ENCODE measurements around the gene OBSL1.
A peak's percentile ranks its signal among the peaks of the same experiment; 100 is the strongest.

Gene OBSL1

DNA sequence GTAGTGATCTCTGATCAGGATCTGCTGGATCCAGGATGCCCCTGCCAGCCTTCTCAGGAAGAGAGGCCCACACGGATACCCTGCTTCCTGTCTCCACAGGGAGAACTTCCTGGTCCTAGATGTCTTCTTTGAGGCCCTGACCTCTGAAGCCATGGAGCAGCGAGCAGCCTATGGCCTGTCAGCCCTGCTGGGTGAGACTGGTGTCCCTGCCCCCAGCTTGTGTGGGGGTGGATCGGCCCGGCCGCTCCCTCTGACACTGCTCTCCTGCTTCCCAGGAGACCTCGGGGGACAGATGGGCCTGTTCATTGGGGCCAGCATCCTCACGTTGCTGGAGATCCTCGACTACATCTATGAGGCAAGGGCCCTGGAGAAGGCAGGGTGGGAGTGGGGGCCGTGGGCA lies 34.4 kb downstream of the OBSL1 start:
- TF ChIP-seq EGR1 (IDR thresholded peaks at IDR 0.05) (0 out of 2 replicates have a peak, but pooled peaks have one; percentile 29), ZBTB7A (IDR thresholded peaks at IDR 0.05; ENCODE audit: low read depth) (no peak)

DNA sequence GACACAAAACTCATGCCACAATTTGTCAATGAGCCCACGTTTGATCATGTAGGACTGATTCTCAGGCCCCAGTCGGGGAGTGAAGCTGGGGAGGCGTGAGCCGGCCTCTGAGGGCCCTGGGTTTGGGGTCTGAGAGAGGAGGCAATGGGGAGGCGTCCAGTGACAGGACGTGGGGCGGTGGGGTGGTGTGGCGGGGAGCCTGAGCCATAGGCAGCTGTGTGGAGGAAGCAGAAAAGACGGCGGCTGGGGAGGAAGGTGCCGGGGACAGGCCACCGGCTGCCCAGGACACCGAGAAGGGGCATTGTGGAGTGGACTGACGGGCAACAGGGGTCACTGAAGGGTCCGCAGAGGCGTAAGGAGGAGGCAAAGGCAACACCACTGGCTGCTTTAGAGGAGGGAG lies 34.9 kb downstream of the OBSL1 start:
- TF ChIP-seq TCF12 (IDR thresholded peaks at IDR 0.05; ENCODE audit: low read depth) (no peak), EGR1 (IDR thresholded peaks at IDR 0.05) (no peak), TAF1 (IDR thresholded peaks at IDR 0.05; ENCODE audit: low read depth) (no peak), CREB1 (IDR thresholded peaks at IDR 0.05; ENCODE audit: low read depth) (no peak), EP300 (IDR thresholded peaks at IDR 0.05; ENCODE audit: borderline replicate concordance) (no peak), RAD21 (IDR thresholded peaks at IDR 0.05; ENCODE audit: low read depth) (no peak)

DNA sequence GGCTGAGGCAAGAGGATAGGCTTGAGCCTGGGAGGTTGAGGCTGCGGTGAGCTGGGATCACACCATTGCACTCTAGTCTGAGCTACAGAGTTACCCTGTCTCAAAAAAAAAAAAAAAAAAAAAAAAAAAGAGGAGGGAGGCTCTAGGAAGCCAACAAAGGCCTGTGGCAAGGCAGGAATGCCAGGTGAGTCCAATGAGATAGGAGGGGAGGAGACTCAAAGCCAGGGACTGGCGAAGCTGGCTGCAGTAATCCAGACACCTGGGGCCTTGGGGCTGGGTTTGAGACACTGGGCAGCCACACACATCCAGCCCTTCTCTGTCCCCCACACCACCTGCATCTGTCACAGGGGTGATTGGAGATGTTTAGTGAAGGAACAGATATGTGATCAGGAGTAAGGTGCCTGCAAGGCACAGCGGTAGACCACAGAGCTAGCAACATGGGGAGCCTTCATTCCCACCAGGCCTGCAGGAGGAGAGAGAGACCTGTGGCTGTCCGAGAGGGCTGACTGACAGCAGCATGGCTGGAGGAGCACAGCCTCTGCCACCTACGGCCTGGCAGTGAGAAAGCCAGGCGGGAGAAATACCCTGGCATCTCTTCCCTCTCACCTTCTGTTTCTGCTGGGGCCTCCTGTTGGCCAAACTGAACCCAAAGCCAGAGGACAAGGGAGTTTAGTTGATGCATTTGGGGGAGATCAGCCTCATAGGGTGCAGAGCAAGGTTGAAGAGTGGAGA lies 37.2 kb downstream of the OBSL1 start:
- TF ChIP-seq TEAD4 (IDR thresholded peaks at IDR 0.05): peak; percentile 57
- TF ChIP-seq YY1 (IDR thresholded peaks at IDR 0.05; ENCODE audit: low read depth): no peak
- TF ChIP-seq NFIC (IDR thresholded peaks at IDR 0.05): no peak
- no peak for TF ChIP-seq FOXM1 (IDR thresholded peaks at IDR 0.05; ENCODE audit: borderline replicate concordance, low read depth)
- TF ChIP-seq TCF12 (IDR thresholded peaks at IDR 0.05; ENCODE audit: low read depth): no peak

DNA sequence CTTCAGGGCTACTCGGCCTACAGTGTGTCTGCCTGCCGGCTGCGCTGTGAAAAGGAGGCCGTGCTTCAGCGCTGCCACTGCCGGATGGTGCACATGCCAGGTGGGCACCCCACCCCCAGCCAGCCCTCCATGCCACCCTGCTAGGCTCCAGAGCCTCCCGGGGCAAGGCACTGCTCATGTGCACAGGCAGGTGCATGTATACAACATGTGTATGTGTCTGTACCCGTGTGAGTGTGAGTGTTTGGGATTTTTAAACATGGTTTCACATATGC lies 39.0 kb downstream of the OBSL1 start:
- no peak for TF ChIP-seq EP300 (IDR thresholded peaks at IDR 0.05; ENCODE audit: borderline replicate concordance)
- TF ChIP-seq, protein P1, sequence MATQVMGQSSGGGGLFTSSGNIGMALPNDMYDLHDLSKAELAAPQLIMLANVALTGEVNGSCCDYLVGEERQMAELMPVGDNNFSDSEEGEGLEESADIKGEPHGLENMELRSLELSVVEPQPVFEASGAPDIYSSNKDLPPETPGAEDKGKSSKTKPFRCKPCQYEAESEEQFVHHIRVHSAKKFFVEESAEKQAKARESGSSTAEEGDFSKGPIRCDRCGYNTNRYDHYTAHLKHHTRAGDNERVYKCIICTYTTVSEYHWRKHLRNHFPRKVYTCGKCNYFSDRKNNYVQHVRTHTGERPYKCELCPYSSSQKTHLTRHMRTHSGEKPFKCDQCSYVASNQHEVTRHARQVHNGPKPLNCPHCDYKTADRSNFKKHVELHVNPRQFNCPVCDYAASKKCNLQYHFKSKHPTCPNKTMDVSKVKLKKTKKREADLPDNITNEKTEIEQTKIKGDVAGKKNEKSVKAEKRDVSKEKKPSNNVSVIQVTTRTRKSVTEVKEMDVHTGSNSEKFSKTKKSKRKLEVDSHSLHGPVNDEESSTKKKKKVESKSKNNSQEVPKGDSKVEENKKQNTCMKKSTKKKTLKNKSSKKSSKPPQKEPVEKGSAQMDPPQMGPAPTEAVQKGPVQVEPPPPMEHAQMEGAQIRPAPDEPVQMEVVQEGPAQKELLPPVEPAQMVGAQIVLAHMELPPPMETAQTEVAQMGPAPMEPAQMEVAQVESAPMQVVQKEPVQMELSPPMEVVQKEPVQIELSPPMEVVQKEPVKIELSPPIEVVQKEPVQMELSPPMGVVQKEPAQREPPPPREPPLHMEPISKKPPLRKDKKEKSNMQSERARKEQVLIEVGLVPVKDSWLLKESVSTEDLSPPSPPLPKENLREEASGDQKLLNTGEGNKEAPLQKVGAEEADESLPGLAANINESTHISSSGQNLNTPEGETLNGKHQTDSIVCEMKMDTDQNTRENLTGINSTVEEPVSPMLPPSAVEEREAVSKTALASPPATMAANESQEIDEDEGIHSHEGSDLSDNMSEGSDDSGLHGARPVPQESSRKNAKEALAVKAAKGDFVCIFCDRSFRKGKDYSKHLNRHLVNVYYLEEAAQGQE (IDR thresholded peaks at IDR 0.05; ENCODE audit: low read depth): no peak
- TF ChIP-seq EGR1 (IDR thresholded peaks at IDR 0.05): no peak
- no peak for TF ChIP-seq ZBTB7A (IDR thresholded peaks at IDR 0.05; ENCODE audit: low read depth)
- TF ChIP-seq, protein P2, sequence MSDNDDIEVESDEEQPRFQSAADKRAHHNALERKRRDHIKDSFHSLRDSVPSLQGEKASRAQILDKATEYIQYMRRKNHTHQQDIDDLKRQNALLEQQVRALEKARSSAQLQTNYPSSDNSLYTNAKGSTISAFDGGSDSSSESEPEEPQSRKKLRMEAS (IDR thresholded peaks at IDR 0.05): no peak
- no peak for TF ChIP-seq CEBPB (IDR thresholded peaks at IDR 0.05)
- TF ChIP-seq TEAD4 (IDR thresholded peaks at IDR 0.05): no peak
- TF ChIP-seq, protein P3, sequence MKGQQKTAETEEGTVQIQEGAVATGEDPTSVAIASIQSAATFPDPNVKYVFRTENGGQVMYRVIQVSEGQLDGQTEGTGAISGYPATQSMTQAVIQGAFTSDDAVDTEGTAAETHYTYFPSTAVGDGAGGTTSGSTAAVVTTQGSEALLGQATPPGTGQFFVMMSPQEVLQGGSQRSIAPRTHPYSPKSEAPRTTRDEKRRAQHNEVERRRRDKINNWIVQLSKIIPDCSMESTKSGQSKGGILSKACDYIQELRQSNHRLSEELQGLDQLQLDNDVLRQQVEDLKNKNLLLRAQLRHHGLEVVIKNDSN (IDR thresholded peaks at IDR 0.05): no peak
- no peak for TF ChIP-seq YY1 (IDR thresholded peaks at IDR 0.05; ENCODE audit: low read depth)
- TF ChIP-seq TCF12 (IDR thresholded peaks at IDR 0.05; ENCODE audit: low read depth): no peak
- TF ChIP-seq NFIC (IDR thresholded peaks at IDR 0.05): no peak
- no peak for TF ChIP-seq RAD21 (IDR thresholded peaks at IDR 0.05; ENCODE audit: low read depth)
- TF ChIP-seq TAF1 (IDR thresholded peaks at IDR 0.05; ENCODE audit: low read depth): no peak
- no peak for TF ChIP-seq CREB1 (IDR thresholded peaks at IDR 0.05; ENCODE audit: low read depth)
- TF ChIP-seq FOXM1 (IDR thresholded peaks at IDR 0.05; ENCODE audit: borderline replicate concordance, low read depth): no peak

DNA sequence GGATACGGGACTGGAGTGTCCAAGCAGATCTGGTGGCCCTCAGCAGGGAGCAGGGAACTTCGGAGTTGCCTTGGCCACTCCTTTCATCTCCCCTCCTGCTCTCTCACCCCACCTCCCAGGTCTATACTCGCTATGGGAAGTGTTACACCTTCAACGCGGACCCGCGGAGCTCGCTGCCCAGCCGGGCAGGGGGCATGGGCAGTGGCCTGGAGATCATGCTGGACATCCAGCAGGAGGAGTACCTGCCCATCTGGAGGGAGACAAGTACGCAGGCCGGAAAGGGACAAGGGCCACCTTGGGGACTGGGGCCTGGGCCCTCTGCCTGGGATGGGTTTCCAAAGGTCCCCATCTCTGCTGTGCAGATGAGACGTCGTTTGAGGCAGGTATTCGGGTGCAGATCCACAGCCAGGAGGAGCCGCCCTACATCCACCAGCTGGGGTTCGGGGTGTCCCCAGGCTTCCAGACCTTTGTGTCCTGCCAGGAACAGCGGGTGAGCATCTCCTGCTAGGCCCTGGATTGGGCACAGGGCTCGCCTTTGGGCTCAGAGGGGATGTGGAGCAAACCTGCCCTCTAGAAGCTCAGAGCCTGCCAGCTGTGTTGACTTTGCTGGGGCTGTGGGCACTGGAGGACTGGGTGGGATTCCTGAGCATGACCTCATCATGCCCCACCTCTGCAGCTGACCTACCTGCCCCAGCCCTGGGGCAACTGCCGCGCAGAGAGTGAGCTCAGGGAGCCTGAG lies 39.5 kb downstream of the OBSL1 start:
- TF ChIP-seq, protein P3 (IDR thresholded peaks at IDR 0.05): no peak
- TF ChIP-seq NFIC (IDR thresholded peaks at IDR 0.05) (no peak), YY1 (IDR thresholded peaks at IDR 0.05; ENCODE audit: low read depth) (no peak), CREB1 (IDR thresholded peaks at IDR 0.05; ENCODE audit: low read depth) (no peak), ZBTB7A (IDR thresholded peaks at IDR 0.05; ENCODE audit: low read depth) (no peak), FOXM1 (IDR thresholded peaks at IDR 0.05; ENCODE audit: borderline replicate concordance, low read depth) (no peak), TEAD4 (IDR thresholded peaks at IDR 0.05) (no peak), EGR1 (IDR thresholded peaks at IDR 0.05) (no peak), TAF1 (IDR thresholded peaks at IDR 0.05; ENCODE audit: low read depth) (no peak), EP300 (IDR thresholded peaks at IDR 0.05; ENCODE audit: borderline replicate concordance) (no peak), CEBPB (IDR thresholded peaks at IDR 0.05) (no peak), TCF12 (IDR thresholded peaks at IDR 0.05; ENCODE audit: low read depth) (no peak), RAD21 (IDR thresholded peaks at IDR 0.05; ENCODE audit: low read depth) (no peak)
- TF ChIP-seq, protein P1 (IDR thresholded peaks at IDR 0.05; ENCODE audit: low read depth): no peak
- TF ChIP-seq, protein P2 (IDR thresholded peaks at IDR 0.05): no peak
